Gastrocnemius medialis (tissue), 4 donors: ENCODE data around the gene SCARB1. TPM values are rescaled to one million over a fixed set of nuclear protein-coding genes. Genes with fewer than 3 reads are reported as not detected.
"Not testable (repeated sequence)": the region's sequence is repeated elsewhere in the genome, so short reads cannot be mapped to it uniquely, and the experiment has no call there.

ENCODE experiments used
- ATAC-seq, 2 donors: fragments of 150-250 bp; one replicate each; pipeline ENCODE4 v1.9.1; 2016
- DNase-seq, 2 donors: peaks; one replicate each; pipeline ENCODE4 v3.0.0-alpha.2; 2019
- H3K27ac ChIP-seq, 4 donors: fragments of 200-600 bp; sonication (generic); 1 replicate in 1 of 4; 2 replicates in 3 of 4; pipeline ENCODE4 v1.5.1; 2016 to 2018; ENCODE audit warnings: mild to moderate bottlenecking in 2 of 4, moderate library complexity in 1 of 4
- H3K27me3 ChIP-seq, 3 donors: fragments of 200-600 bp; sonication (generic) in 2 of 3; 1 replicate in 1 of 3; 2 replicates in 2 of 3; pipeline versions ENCODE4 v1.5.1 to v1.6.0; 2016 to 2019; ENCODE audit warnings: mild to moderate bottlenecking in 1 of 3, moderate library complexity in 1 of 3
- H3K36me3 ChIP-seq, 2 donors: fragments of 200-600 bp; sonication (generic) in 1 of 2; one replicate each; pipeline ENCODE4 v1.5.1; 2017 to 2018
- H3K4me1 ChIP-seq, 2 donors: fragments of 200-600 bp; sonication (generic) in 1 of 2; one replicate each; pipeline ENCODE4 v1.5.1; 2016 to 2017; ENCODE audit warnings: mild to moderate bottlenecking in 2 of 2
- H3K4me3 ChIP-seq, 4 donors: fragments of 200-600 bp; sonication (generic) in 3 of 4; 1 replicate in 1 of 4; 2 replicates in 3 of 4; pipeline ENCODE4 v1.5.1; 2016 to 2019; ENCODE audit warnings: mild to moderate bottlenecking in 2 of 4
- H3K9me3 ChIP-seq, 3 donors: fragments of 200-600 bp; sonication (generic) in 2 of 3; 1 replicate in 1 of 3; 2 replicates in 2 of 3; pipeline ENCODE4 v1.5.1; 2016 to 2019
- CTCF ChIP-seq, 5 experiments: fragments of 450-650 bp in 3 of 5; fragments of 200-600 bp in 2 of 5; sonication (generic) in 2 of 5; IDR thresholded peaks in 4 of 5; conservative IDR thresholded peaks in 1 of 5; 1 replicate in 4 of 5; 2 replicates in 1 of 5; pipeline ENCODE4 v1.5.1; 2016 to 2019; ENCODE audit warnings: antibody characterized with exemption in 5 of 5, mild to moderate bottlenecking in 3 of 5, moderate library complexity in 3 of 5
- POLR2A ChIP-seq, 2 donors: fragments of 450-650 bp; IDR thresholded peaks; one replicate each; pipeline ENCODE4 v1.6.1; 2017; ENCODE audit warnings: antibody characterized with exemption in 2 of 2, mild to moderate bottlenecking in 2 of 2, moderate library complexity in 2 of 2
- in situ Hi-C, 4 donors: fragments of 200-750 bp; cut with MboI; loops; one replicate each; pipeline versions ENCODE4 v1.15.0 to v1.8.0; 2017; ENCODE audit warnings: low sequenced_read_pairs in 4 of 4
- intact Hi-C: fragments of 100-400 bp; cut with DNase I; formaldehyde crosslinking; loops from one replicate; pipeline ENCODE4 v1.15.1; 2023; ENCODE audit warnings: low total_unique reads
- total RNA-seq, 4 donors: library from RNA; depleted of rRNA; stranded (reverse); fragments of >200 nt; gene quantifications; one replicate each; pipeline versions ENCODE4 v1.1.0 to v1.2.3, GENCODE V29; 2016

Gene SCARB1, protein sequence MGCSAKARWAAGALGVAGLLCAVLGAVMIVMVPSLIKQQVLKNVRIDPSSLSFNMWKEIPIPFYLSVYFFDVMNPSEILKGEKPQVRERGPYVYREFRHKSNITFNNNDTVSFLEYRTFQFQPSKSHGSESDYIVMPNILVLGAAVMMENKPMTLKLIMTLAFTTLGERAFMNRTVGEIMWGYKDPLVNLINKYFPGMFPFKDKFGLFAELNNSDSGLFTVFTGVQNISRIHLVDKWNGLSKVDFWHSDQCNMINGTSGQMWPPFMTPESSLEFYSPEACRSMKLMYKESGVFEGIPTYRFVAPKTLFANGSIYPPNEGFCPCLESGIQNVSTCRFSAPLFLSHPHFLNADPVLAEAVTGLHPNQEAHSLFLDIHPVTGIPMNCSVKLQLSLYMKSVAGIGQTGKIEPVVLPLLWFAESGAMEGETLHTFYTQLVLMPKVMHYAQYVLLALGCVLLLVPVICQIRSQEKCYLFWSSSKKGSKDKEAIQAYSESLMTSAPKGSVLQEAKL
- total RNA-seq: 1 to 10 TPM; 5.4 to 8.7 (median 6.2) TPM

DNA sequence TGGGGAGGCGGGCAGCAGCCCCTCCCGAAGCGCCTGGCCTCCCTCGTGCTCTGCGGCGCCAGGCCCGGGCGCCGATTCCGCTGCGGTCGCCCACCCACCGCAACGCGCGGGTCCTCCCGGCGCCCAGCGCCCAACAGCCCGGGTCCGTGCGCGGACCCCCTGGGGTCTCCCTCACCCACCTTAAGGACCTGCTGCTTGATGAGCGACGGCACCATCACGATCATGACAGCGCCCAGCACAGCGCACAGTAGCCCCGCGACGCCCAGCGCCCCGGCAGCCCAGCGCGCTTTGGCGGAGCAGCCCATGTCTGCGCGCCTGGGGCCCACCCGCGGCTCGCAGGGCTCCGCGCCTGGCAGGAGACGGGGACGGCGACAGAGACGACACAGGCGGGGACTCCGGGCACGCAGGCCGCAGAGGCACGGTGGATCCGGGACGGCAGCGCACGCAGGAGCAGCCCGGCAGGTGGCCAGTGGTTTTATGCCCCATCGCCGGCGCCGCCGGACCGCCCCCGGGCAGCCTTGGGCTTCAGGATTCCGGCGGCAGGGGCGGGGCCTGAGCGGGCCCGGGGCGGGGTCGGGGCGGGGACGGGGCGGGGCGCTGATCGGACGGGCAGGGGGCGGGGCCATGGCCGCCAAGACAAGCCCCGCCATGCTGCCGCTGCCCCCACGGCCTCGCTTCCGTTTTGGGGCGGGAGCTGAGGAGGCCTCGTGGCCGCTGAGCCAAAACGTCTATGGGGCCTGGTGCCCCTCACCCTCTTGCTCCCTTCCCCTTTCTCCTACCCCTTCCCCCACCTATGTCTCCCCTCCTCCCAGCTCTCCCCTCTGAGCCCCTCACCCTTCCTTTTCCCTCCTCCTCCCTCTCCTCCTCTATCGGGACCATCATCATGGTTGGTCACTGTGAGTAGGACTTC is at the start of gene SCARB1:
SCARB1 (minus strand) TSS at position 449 of the 910 bp plus-strand sequence; CDS start at position 305, 144 bp downstream.
- peak; percentile 78 to 84 for ATAC-seq

DNA sequence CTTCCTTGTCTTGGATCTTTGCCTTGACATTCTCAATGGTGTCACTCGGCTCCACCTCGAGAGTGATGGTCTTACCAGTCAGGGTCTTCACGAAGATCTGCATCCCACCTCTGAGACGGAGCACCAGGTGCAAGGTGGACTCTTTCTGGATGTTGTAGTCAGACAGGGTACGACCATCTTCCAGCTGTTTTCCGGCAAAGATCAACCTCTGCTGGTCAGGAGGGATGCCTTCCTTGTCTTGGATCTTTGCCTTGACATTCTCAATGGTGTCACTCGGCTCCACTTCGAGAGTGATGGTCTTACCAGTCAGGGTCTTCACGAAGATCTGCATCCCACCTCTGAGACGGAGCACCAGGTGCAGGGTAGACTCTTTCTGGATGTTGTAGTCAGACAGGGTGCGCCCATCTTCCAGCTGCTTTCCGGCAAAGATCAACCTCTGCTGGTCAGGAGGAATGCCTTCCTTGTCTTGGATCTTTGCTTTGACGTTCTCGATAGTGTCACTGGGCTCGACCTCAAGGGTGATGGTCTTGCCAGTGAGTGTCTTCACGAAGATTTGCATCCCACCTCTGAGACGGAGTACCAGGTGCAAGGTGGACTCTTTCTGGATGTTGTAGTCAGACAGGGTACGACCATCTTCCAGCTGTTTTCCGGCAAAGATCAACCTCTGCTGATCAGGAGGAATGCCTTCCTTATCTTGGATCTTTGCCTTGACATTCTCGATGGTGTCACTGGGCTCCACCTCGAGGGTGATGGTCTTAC is 49.0 kb upstream of the SCARB1 start:
- peaks cover 2 to 28% of the 10 kb centered on the region in 2 donors for H3K36me3 ChIP-seq
- DNase-seq: peak in 1 of 2 donors; percentile 38
- in situ Hi-C loops (loop anchor here in 1 of 4 donors (25.0 kb wide), 1 partner anchor 875 kb away; no protein-coding TSS in a partner anchor), intact Hi-C loops (loop anchor here (10.0 kb wide), 1 partner anchor 518 kb away; no protein-coding TSS in a partner anchor)
- not testable (repeated sequence) for H3K9me3 ChIP-seq, H3K27me3 ChIP-seq, ATAC-seq
- H3K4me3 ChIP-seq: peak overlapping the region; percentile 76 to 93 (median 82)
- H3K4me1 ChIP-seq: peaks cover 18 to 25% of the 10 kb centered on the region in 2 donors
- H3K27ac ChIP-seq: peak overlapping the region; percentile 98 to 100 (median 98)

More for the DNA sequence above, at the start of gene SCARB1:
- Histone ChIP-seq H3K4me3 (peak within 1 kb of the TSS; percentile 61 to 88 (median 81)), H3K27ac (peak within 1 kb of the TSS; percentile 64 to 82 (median 77)), H3K27me3 (no peaks in the 10 kb centered on the region), H3K9me3 (no peaks in the 10 kb centered on the region), H3K4me1 (peaks cover 3 to 18% of the 10 kb centered on the region in 2 donors), H3K36me3 (no peaks in the 10 kb centered on the region)
- in situ Hi-C loops: no loop called here
- DNase-seq: peak; percentile 62 to 71
- intact Hi-C loops: loop anchor here (2.0 kb wide), 2 partner anchors 41 to 77 kb away; no protein-coding TSS in a partner anchor
- TF ChIP-seq CTCF (IDR thresholded peaks at IDR 0.05 in 4 of 5, conservative IDR thresholded peaks at IDR 0.05 in 1 of 5) (no peak), POLR2A (IDR thresholded peaks at IDR 0.05) (peak; percentile 34 to 71)

GRCh38 chr12:124911521-124911920 is 47.9 kb upstream of the SCARB1 start:
- intact Hi-C loops (loop anchor here (10.0 kb wide), 1 partner anchor 517 kb away; no protein-coding TSS in a partner anchor), in situ Hi-C loops (loop anchor here in 1 of 4 donors (25.0 kb wide), 1 partner anchor 874 kb away; no protein-coding TSS in a partner anchor)
- H3K27me3 ChIP-seq, DNase-seq, H3K9me3 ChIP-seq, ATAC-seq: not testable (repeated sequence)
- H3K4me1 ChIP-seq: peaks cover 17 to 20% of the 10 kb centered on the region in 2 donors
- peaks cover 2 to 28% of the 10 kb centered on the region in 2 donors for H3K36me3 ChIP-seq
- H3K27ac ChIP-seq: peak overlapping the region; percentile 68 to 76 (median 70)
- peak overlapping the region; percentile 33 to 70 (median 50) for H3K4me3 ChIP-seq

GRCh38 chr12:124910561-124911478 is 47.2 kb upstream of the SCARB1 start:
- ATAC-seq (peak in 1 of 2 donors; percentile 1), DNase-seq (peak in 1 of 2 donors; percentile 35)
- intact Hi-C loops: loop anchor here (10.0 kb wide), 1 partner anchor 516 kb away; no protein-coding TSS in a partner anchor
- Histone ChIP-seq H3K9me3 (no peaks in the 10 kb centered on the region), H3K27ac (peak overlapping the region; percentile 68 to 76 (median 70)), H3K4me3 (peak overlapping the region; percentile 33 to 70 (median 50)), H3K4me1 (peaks cover 17 to 21% of the 10 kb centered on the region in 2 donors), H3K36me3 (peaks cover 2 to 28% of the 10 kb centered on the region in 2 donors), H3K27me3 (no peaks in the 10 kb centered on the region)
- in situ Hi-C loops: loop anchor here in 1 of 4 donors (25.0 kb wide), 1 partner anchor 874 kb away; no protein-coding TSS in a partner anchor
- TF ChIP-seq CTCF (IDR thresholded peaks at IDR 0.05 in 4 of 5, conservative IDR thresholded peaks at IDR 0.05 in 1 of 5) (no peak), POLR2A (IDR thresholded peaks at IDR 0.05) (peak in 1 of 2 donors; percentile 43)
